GM10266 (cell line): ENCODE measurements around the gene SLC25A11.
A peak's percentile ranks its signal among the peaks of the same experiment; 100 is the strongest.

ENCODE experiments used
- DNase-seq: peaks from one replicate; pipeline ENCODE4 v3.0.0; 2012; ENCODE audit errors: extremely low spot score
- TF ChIP-seq, protein P1 (sequence below): IDR thresholded peaks from 2 replicates; pipeline ENCODE4 v1.5.1; 2012; ENCODE audit warnings: mild to moderate bottlenecking, low read depth; ENCODE audit not compliant: control insufficient read depth, insufficient read depth; ENCODE audit errors: missing control alignments

The SLC25A11 gene

GRCh38 chr17:4960279-4960922, 20.6 kb upstream of the SLC25A11 start:
- TF ChIP-seq, protein P1, sequence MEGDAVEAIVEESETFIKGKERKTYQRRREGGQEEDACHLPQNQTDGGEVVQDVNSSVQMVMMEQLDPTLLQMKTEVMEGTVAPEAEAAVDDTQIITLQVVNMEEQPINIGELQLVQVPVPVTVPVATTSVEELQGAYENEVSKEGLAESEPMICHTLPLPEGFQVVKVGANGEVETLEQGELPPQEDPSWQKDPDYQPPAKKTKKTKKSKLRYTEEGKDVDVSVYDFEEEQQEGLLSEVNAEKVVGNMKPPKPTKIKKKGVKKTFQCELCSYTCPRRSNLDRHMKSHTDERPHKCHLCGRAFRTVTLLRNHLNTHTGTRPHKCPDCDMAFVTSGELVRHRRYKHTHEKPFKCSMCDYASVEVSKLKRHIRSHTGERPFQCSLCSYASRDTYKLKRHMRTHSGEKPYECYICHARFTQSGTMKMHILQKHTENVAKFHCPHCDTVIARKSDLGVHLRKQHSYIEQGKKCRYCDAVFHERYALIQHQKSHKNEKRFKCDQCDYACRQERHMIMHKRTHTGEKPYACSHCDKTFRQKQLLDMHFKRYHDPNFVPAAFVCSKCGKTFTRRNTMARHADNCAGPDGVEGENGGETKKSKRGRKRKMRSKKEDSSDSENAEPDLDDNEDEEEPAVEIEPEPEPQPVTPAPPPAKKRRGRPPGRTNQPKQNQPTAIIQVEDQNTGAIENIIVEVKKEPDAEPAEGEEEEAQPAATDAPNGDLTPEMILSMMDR = no peak
- DNase-seq = no peak

DNA sequence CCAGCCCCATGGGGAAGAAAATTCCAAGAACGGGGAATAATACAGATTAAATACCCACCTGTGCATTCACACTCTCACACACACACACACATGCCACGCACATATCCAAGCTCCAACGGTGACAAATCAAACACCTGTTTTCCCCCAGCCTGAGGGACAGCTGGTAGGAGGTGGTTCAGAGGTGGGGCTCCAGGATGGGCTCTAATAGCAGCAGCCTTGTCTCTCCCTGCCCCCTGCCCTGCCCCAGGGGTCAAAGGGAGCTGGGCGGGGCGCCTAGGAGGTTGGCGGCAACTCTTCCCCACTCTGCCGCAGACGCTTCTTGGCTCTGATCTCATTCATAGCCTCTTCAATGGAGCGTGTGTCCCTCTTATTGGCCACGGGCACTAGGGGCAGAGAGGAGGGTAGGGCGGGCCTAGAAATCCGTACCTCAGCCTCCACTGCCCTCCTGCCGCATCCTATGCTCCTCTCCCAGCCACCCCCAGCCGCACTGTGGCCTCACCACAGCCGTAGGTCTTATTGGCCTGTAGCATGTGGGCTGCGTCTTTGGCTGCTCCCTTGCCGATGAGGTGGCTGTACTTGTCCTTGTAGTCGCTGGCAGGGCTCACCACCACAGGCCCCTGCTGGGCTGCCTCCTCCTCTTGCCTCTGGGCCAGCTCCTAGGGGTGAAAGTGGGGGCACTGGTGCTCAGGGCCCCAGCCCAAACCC, 19.6 kb upstream of the SLC25A11 start:
- TF ChIP-seq, protein P1 = no peak
- DNase-seq = no peak

- DNase-seq = no peak
- TF ChIP-seq, protein P1 = no peak
Measured at GRCh38 chr17:4958102-4958501, 18.3 kb upstream of the SLC25A11 start.

- no peak for DNase-seq
Measured at GRCh38 chr17:4956493-4957061, 16.7 kb upstream of the SLC25A11 start.

GRCh38 chr17:4955091-4955490, 15.2 kb upstream of the SLC25A11 start:
- TF ChIP-seq, protein P1 = no peak
- no peak for DNase-seq

More at GRCh38 chr17:4956493-4957061, 16.7 kb upstream of the SLC25A11 start:
- TF ChIP-seq, protein P1 = peak; percentile 49

DNA sequence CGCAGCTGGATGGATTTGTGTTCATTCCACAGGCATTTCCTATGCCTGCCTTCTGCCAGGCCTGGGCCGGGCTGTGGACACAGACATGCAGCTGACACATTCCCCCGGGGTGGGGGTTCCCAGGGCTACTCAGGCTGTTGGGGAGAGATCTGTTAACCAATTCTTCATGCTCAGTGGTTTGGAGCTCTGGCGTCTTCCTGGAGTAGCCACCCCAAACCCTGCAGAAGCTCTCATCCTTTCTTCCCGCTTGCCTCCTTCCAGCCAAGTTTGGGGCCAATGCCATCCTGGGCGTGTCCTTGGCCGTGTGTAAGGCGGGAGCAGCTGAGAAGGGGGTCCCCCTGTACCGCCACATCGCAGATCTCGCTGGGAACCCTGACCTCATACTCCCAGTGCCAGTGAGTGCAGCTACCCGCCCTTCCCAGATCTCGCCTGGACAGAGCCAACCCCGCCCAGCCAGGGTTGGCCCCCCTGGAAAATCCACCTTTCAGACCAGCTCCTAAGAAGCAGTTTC, 13.7 kb upstream of the SLC25A11 start:
- no peak for DNase-seq
- TF ChIP-seq, protein P1 = no peak
